Measurements from ENCODE around the gene GPRC5B.

Gene GPRC5B

DNA sequence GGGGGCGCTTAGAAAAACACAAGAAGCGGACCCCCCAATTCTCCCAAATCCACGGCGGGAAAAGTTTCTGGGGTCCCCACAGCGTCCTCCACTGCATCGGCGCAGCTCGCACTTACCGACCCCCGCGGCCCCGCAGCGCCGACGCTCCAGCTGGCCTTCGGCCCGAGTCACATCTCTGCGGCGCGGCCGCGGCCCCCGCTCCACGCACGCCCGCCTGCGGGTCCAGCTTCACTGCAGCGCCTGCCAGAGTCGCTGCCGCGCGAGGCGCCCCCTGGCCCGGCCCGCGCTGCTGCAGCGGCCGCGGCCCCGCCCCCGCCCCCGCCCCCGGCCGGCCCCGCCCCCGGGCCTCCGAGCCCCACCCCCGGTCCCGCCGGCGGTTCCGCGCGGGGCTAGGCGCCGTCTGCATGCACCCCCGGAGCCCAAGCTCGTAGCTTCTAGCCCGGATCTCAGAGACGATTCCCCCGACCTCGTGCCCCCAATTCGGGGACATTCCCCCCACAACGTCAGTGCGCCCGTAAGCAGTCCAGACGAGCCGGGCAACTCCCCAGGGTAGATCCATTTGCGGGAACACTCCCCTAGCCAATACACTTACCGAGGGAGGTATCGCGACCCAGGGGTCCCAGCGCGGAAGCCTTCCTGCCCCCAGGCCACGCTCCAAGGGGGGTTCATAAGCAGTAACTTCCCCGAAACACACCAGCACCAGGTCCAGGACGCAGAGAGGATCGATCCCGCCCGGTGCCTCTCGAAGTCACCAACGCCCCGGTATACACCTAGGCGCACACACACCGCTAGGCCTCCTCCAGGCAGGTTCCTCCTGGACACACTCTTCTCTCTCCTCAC is at the start of gene GPRC5B:
Gene GPRC5B (minus strand): TSS at position 238 of the 840 bp plus-strand sequence. CDS start 12,003 bp downstream, outside the sequence.
- peak; percentile 85 for DNase-seq (ENCODE audit: low spot score)

DNA sequence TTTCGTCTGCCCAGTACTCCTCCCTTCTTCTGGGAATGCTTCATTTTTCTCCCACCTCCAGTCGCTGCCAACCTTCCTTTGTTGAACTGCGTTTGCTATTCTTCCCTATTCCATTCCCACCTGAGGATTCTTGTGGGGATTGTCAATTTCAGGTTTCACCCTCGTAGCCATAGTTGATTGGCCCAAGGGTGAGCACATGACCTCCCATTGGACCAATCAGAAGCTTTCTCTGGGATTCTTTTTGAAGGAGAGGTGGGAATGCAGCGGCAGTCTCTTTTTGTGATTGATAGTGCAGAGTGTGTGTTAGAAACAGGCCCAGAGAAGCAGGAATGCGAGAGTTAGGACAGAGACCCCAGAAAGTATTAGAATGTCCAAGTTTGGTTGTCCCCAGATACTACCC is 49.1 kb upstream of the GPRC5B start:
- DNase-seq (ENCODE audit: low spot score) = no peak

DNA sequence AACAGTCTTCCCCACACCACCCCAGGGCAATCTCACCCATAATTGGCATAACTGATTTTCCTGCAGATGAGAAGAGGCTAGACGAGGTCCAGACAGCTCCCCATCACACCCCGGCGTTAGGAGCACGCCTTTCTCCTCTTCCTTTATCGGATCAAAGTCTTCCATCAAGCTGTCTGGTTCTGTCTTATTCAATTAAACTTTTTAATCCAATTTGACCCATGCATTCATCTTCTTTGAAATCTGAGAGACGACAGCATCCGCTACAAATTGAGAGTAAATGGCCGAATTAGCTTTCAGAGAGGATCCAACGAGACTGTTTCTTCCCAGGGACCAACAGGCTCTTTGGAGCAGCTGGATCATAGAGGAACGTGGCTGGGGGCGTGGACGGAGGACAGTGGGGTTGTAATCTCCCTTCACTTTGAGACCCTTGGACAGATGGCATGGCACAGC is 44.4 kb upstream of the GPRC5B start:
- DNase-seq (ENCODE audit: low spot score) = no peak

- no peak for DNase-seq (ENCODE audit: low spot score)
These were observed 43.8 kb upstream of the GPRC5B start for GRCh38 chr16:19928432-19928831.

DNA sequence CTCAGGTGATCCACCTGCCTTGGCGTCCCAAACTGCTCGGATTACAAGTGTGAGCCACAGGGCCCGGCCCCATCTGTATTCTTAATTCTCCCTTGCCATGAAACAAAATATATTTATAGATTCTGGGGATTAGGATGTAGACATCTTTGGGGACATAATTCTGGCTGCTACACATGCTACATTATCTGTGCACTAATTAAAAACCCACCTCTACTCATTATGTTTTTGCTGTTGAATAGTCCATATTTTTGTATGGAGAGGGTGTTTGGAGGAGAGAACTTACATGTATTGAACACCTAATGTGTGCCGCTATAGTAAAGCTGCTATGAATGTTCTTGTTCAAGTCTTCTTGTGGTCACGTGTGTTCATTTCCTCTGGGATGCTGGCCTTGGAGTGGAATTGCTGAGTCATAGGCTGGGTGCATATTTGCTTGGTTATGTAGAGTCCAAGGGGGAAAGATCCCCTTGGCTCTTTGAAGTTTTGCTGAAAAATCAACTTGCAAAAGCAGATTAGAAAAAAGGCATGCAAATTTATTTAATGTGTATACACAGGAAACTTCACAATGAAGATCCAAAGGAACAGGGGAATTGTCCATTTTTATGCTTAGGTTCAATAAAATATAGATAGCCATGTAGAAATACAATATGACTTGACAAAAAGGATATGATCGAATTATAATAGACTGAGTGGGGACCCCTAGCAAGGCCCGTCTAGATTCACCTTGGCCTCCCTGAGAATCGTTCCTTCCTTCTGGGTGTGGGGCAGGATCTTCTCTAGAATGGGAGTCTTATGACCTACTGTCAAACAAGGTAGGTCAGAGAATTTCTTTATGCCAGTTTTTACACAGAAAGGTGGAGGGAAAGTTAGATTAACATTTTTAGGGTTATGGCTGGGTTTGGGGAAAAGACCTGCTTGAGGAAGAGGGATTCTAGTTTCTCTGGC is 42.1 kb upstream of the GPRC5B start:
- DNase-seq (ENCODE audit: low spot score) = no peak

DNA sequence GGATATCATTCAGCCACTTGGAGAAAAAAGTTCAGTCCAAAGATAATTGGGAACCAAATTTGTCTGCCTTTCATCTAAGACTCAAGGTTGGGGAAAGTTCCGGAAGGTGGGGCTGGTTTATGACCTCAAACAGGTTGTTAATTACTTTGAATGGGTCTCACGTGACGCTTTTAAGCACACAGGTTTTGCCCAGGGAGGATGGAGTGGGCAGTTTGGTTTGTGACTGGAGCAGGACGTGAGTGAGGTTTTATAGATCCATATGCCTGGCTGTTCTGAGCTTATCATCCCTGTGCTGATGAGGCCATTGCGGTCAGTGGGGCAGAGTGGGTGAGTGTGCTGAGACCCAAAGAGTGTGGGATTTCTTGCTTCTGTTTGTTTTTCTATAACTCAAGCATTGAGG is 38.7 kb upstream of the GPRC5B start:
- no peak for DNase-seq (ENCODE audit: low spot score)

- no peak for DNase-seq (ENCODE audit: low spot score)
These were observed 34.5 kb upstream of the GPRC5B start for GRCh38 chr16:19919142-19919541.

DNA sequence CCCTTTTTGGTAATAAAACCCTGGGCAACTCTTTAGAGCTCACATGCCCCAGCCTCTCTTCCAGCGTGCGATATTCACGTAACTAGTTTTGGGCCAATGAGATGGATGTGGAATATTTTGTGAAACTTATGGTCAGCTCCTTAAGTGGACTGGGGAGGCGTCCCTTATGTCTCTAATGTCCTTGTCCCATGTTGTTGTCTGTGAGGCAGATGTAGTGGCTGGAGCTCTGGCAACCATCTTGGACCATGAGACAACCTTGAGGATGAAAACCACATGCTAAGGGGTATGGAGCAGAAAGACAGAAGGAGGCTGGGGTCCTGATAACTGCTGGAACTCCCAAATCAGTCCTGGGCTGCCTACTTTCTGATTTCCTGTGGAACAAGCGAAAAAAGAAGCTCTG is 31.4 kb upstream of the GPRC5B start:
- DNase-seq (ENCODE audit: low spot score) = no peak

- DNase-seq (ENCODE audit: low spot score) = no peak
These were observed 30.2 kb upstream of the GPRC5B start for GRCh38 chr16:19914877-19915276.

- no peak for DNase-seq (ENCODE audit: low spot score)
These were observed 28.6 kb upstream of the GPRC5B start for GRCh38 chr16:19913340-19913645.

GRCh38 chr16:19912455-19913339 is 28.0 kb upstream of the GPRC5B start:
- DNase-seq (ENCODE audit: low spot score) = peak; percentile 24

GRCh38 chr16:19911747-19912454 is 27.3 kb upstream of the GPRC5B start:
- no peak for DNase-seq (ENCODE audit: low spot score)

DNA sequence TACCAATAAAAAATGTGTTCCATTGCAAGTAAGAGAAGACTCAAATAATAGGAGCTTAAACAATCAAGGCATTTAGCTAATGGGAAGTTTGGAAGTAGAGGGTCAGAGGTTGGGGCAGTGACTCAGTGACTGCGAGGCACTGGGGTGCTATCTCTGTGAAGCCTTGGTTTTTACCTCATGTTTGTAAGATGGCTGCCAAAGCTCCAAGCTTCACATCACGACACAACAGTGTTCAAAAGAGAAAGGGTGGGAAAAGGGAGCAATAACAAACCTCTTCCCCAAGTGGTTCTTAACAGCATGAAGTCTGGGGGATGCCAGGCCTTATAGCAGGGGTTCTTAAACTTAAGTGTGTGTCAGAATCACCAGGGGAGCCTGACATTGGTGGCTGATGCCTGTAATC is 26.6 kb upstream of the GPRC5B start:
- DNase-seq (ENCODE audit: low spot score) = no peak

GRCh38 chr16:19909750-19910322 is 25.2 kb upstream of the GPRC5B start:
- DNase-seq (ENCODE audit: low spot score) = no peak

- DNase-seq (ENCODE audit: low spot score) = no peak
These were observed 24.3 kb upstream of the GPRC5B start for GRCh38 chr16:19908921-19909320.

GRCh38 chr16:19907161-19907992 is 22.7 kb upstream of the GPRC5B start:
- DNase-seq (ENCODE audit: low spot score) = peak; percentile 89

DNA sequence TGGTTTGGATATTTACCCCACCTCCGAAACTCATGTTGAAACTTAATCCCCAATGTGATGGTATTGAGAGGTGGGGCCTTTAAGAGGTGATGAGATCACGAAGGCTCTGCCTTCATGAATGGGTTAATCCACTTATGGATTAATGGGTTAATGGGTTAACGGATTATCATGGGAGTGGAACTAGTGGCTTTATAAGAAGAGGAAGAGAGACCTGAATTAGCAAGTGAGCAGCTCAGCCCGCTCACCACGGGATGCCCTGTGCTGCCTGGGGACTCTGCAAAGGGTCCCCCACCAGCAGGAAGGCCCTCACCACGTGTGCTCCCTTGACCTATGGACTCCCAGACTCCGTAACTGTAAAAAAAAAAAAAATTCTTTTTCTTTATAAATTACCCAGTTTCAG is 16.5 kb upstream of the GPRC5B start:
- no peak for DNase-seq (ENCODE audit: low spot score)

- no peak for DNase-seq (ENCODE audit: low spot score)
These were observed 14.9 kb upstream of the GPRC5B start for GRCh38 chr16:19899605-19899955.

DNA sequence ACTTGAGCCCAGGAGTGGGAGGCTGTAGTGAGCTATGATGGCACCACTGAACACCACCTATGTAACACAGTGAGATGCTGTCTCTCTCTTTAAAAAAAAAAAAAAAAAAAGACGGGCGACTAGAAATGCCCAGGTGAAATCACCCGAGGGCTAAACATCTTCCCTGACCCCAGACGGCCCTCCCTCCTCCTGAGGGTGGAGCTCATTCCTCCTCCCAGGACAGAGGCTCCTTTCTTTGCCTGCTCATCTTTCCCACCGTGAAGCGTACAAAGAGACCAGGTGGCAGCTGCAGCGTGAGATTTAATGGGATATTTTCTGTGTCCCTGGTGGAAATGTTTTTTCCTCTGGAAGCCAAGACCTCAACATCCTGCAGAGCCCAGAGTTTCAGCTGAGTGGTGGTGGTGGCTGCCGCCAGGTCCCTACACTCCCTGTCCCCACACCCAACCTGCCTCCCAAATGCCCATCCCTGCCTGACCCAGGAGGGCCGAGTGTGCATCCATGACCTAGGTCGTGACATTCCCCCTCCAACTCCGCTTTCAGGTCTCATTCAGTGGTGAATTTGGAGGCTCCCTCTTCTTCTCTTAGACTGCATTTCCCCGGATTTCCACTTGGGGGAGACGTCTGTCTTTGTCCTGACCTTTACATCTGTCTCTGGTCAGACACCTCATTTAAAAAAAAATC is 14.4 kb upstream of the GPRC5B start:
- peak; percentile 77 for DNase-seq (ENCODE audit: low spot score)

GRCh38 chr16:19898166-19898565 is 13.5 kb upstream of the GPRC5B start:
- no peak for DNase-seq (ENCODE audit: low spot score)
